NCI-H1436 treated with DMSO at 0.1 percent for 48 hours (cell line): ENCODE results near the gene TRAPPC5.

Source experiments
- DNase-seq: peaks from one replicate; lab custom pipeline; 2025; lab: John Stamatoyannopoulos, UW

The TRAPPC5 gene

DNA sequence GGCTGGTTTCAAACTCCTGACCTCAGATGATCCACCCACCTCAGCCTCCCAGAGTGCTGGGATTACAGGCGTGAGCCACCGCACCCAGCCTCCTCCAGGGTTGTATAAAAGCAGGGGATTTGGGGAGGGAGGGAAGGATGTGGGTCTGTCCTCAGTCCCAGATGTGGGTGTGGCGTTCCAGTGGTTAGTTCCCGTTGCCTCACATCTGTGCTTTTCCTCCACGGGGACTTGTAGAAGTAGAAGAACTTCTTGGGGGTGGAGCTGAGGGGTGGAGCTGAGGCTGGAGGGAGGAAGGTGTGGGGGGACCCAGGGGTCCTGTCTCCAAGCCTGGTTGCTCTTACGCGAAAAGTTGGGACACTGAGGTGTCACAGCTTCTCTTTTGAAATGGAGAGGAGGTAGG, 4.3 kb upstream of the TRAPPC5 start:
- no peak for DNase-seq

GRCh38 chr19:7676854-7677253, 3.8 kb upstream of the TRAPPC5 start, which contains the start of gene MCEMP1:
TSS of gene MCEMP1 (plus strand) at chr19:7677090. CDS start at chr19:7677121, 31 bp downstream.
- no peak for DNase-seq

DNA sequence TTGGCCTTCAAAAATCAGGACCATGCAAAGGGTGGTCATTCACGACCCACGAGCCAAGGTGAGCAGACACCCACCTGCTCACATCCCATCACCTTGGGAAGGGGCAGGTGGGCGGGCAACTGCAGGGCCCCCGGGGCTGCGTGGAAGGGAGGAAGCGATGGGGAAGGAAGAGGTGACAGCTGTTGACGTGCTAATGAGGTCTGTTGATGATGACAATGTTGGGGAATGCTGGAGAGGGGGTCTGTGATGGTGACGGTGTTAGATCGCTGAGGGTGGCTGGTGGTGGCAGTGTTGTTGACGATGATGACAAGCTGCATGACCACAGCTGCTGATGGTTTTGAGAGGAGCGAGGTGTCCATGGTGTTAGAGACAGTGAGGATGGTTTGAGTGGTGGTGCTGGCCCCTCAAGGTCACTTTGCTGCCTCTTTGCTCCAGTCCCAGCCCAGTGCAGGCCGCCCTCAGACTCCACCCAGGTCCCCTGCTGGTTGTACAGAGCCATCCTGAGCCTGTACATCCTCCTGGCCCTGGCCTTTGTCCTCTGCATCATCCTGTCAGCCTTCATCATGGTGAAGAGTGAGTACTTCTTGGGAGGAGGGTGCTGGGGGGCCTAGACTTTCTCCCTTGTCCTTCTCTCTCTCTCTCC, 2.8 kb upstream of the TRAPPC5 start:
- DNase-seq: no peak

- no peak for DNase-seq
Observed at GRCh38 chr19:7678971-7679751, 1.5 kb upstream of the TRAPPC5 start.

DNA sequence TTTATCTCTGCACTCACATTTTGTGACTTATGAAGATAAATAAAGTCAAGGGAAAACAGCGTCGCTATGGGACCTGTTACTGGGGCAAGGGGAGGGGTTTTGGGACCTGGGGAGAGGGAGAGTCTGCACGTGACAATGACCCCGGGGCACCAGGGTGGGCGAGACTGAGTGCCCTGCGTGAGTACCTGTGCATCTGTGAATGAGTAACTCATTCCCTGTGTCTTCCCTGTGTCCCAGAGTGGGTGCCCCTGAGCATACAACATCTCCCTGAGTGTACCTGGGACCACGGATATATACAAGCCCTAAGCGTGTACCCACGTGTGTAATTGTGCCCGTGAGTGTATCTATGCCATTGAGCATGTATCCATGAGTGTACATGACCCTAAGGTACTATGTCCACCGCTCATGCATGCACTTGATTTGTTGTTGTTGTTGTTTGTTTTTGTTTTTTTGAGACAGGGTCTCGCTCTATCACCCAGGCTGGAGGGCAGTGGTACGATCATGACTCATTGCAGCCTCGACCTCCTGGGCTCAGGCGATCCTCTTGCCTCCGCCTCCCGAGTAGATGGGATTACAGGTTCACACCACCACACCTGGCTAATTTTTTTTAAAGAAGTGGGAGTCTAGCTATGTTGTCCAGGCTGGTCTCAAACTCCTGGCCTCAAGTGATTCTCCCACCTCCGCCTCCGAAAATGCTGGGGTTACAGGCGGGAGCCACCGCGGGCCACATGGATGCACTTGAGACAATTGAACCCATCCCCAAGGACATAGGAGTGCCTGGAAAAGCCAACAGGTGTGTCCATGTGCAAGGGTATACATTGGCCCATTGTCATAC, 645 bp upstream of the TRAPPC5 start:
- no peak for DNase-seq

GRCh38 chr19:7681340-7682174, 924 bp downstream of the TRAPPC5 start:
- DNase-seq: no peak

- DNase-seq: no peak
Observed at GRCh38 chr19:7682175-7682855, 1.7 kb downstream of the TRAPPC5 start.

DNA sequence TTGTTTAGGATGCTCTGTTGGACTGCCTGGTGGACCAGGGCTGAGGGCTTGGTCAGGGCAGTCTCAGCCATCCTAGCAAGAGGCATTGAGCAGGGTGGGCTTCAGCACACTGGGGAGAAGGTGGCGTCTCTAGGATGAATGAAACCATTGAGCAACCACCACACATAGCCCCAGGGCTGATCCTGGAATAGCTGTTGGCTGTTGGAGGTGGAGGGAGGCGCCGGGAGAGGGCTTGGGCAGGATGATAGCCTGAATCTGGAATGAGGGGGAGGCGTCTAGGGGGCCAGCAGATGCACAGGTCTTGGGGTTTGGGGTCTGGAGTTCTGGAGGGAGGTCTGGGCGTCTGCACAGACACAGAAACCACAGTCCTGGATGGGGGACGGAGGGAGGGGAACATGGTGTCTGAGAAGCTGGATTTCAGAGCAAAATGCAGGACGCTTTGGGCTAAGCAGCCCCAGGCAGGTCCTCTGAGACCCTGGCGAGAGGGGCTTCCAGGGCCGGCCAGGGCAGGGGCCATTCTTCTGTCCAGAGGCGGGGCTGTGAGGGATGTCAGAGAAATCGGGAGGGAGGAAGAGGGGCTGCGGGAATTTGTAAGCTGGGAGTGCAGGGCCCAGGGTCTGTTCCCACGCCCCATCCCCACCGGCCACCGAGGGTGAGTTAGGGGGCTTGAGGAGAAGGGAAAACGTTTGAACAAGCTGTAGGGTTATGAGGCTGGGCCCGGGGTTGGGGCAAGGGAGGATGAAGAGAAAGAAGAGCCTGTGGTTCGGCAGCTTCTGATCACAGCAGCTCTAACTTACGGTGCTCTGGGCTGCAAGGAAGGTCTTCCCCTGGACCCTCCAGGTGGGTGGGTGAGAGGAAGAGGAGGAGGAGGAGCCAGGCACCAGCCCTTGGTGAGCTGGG, 5.2 kb downstream of the TRAPPC5 start:
- no peak for DNase-seq

DNA sequence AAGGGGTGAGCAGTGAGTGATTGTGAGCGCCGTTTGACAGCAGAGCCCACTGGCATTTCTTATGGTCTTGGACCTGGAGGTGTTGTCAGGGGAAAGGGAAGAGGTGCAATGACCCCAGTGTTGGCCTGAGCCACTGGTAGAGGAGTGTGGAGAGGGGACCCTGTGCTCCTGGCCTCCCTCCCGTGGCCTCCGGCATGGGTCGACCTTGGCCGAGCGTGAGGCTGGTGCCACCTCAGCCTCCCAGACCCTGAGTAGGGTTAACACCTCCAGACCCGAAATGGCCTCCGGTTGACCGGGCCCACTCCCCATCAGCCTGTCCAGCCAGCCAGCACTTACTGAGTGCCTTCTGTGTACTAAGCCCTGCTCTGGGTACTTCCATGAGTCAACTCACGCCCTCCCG, 6.5 kb downstream of the TRAPPC5 start:
- DNase-seq: no peak

- no peak for DNase-seq
Observed at GRCh38 chr19:7689165-7689564, 8.5 kb downstream of the TRAPPC5 start.

- DNase-seq: no peak
Observed at GRCh38 chr19:7690779-7691258, 10.2 kb downstream of the TRAPPC5 start.

DNA sequence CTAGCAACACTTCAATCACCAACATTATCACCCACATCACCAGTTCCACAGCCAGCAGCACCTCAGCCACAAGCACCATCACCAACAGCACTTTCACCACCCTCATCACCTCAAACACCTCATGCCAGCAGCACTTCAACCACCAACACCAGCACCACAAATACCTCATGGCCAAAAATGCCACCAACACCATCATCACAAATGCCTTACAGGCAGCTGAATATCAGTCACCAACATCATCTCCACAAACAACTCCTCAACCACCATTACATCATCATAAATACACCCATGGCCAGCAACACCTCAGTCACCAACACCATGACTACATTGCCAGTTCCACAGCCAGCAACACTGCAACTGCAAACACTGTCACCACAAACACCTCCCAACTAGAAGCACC, 10.9 kb downstream of the TRAPPC5 start:
- no peak for DNase-seq

- DNase-seq: no peak
Observed at GRCh38 chr19:7692417-7693088, 11.9 kb downstream of the TRAPPC5 start.

GRCh38 chr19:7694499-7694898, 13.9 kb downstream of the TRAPPC5 start:
- DNase-seq: no peak

DNA sequence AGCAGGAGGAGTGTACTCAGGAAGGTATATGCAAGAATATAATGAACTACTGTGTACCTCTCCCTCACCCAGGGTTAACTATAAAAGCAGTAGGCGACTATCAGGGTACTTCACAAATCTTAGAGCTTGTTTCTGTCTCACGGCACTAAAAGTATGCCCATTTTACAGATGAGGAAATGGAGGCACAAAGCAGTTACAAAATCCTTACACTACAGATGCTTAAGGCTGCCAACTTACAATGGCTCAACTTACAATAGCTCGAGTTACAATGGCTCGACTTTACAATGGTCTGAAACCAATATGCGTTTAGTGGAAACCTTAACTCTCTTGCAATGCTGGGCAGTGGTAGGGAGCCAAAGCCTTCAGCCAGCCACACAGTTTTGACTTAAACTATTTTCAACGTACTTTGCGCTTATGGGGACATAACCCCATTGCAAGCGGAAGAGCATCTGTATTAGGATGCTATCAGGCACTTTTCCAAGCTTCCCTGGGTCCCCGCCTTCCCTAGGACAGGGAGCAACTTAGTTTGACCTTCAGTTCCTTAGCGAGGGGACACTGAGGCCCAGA, 17.2 kb downstream of the TRAPPC5 start:
- no peak for DNase-seq

DNA sequence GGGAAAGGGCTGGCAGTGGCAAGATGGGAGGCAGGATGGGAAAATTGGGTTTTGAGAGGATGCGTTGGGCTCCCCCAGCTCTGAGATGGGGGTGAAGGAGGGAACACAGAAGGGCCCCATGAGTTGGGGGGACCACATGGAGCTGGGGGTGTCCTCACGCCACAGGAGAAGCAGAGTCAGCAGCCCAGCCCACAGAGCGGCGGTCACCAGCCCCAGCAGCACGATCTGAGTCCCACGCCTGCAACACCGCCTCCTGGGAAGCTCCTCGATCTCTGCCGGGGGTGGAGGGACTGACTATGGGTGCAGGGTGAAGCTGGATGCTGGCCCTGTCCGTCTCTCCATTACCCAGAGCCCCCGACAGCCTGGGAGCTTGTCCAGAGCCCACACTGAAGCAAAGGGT, 17.9 kb downstream of the TRAPPC5 start:
- no peak for DNase-seq

- no peak for DNase-seq
Observed at GRCh38 chr19:7699003-7699402, 18.4 kb downstream of the TRAPPC5 start.

DNA sequence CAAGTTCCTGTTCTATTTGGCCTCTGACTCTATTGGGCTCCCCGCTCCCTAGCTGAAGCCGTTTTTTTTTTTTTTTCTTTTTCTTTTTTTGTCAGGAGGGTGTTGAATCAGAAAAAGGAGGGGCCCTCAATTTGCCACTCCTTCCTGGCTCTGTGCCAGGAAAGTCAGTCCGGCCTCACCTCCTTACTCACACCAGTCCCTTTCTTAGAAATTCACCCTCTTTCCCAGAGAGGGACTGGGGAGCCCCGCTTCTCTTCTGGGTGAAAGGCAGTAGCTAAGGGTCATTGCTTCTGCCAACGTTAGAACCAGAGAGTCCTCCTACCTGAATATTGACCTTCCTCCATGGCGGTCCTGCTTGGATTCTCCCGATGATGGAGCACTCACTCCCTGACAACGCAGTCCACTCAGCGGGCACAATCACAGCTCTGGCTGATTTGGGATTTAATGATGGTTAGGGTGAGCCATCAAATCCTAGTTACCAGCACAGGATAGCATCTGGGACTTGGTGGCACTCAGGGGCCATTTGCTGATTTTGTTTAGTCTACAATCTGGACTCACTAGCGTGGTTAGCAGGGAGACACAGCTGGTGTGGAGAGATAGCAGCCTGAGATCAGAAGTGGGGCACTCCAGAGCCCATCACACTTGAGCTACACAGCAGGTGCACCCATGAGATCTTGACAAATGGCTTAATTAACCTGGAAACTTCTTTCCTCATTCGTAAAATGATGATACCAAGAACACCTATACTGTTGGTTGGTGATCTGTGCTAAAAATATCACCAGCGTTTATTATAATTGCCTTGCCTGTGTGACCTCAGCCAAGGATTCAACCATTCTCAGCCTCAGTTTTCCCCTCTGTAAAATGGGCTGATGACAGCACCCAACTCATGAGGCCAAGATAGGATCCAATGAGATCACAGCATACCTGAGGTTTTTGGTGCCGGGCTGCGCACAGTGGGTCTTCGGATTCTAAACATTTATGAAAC, 19.1 kb downstream of the TRAPPC5 start:
- DNase-seq: no peak
